Measurements from ENCODE around the gene CD300LF.

CD300LF gene

DNA sequence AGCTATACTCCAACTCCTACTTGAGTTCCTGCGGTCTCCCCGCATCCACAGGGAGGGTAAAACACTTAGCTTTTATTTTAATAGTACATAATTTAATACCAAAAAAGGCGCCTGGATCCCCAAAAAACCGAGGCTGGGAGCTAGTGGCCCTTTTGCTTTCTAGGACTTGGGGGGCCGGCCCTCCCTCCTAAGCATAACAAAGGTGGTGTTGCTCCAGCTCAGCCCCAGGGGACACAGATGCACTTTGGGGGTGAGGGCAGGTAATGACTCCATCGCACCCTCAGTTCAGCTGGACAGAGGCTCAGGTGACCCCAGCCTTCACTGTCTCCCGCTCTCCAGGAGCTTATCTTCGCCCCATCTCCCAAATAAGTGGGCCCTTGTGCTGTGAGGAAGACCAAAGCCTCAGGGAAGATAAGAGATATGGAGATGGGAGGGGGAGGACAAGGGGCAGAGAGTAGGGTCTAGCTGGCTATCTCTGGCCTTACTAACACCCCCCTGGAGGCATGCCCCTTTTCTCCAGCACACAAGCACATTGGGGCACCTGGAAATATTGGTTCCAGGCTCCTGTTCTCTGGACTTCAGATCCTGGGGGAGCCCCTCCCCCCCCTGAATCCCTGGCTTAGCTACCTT, 32.9 kb upstream of the CD300LF start:
- no peak for DNase-seq (ENCODE audit: low read depth, low spot score)

- DNase-seq (ENCODE audit: low read depth, low spot score), result no peak
Observed at GRCh38 chr17:74744714-74745547, 32.2 kb upstream of the CD300LF start.

GRCh38 chr17:74744349-74744713, 31.6 kb upstream of the CD300LF start:
- no peak for DNase-seq (ENCODE audit: low read depth, low spot score)

GRCh38 chr17:74743755-74744154, 31.0 kb upstream of the CD300LF start:
- DNase-seq (ENCODE audit: low read depth, low spot score), result no peak

DNA sequence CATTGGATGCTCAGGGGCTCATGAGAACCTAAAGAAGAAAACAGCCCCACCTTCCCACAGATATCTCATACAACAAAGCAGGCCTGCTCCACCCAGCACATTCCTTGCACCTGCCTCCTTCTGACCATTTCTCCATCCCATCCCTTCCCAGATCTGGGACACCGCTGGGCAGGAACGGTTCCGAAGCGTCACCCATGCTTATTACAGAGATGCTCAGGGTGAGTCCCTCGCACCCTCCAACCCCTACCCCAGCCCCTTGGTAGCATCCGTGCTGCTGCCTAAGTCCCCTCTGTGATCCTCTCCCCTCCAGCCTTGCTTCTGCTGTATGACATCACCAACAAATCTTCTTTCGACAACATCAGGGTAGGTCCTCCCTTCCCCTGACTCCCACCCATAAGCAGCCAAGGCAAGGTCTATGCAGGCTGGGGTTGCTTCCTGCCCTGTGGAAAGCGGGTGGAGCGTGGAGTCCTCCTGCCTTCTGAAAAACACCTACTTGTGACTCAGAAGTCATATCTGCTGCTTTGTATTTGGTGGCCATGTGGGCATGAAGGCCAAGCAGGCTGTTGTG, 30.3 kb upstream of the CD300LF start:
- no peak for DNase-seq (ENCODE audit: low read depth, low spot score)

DNA sequence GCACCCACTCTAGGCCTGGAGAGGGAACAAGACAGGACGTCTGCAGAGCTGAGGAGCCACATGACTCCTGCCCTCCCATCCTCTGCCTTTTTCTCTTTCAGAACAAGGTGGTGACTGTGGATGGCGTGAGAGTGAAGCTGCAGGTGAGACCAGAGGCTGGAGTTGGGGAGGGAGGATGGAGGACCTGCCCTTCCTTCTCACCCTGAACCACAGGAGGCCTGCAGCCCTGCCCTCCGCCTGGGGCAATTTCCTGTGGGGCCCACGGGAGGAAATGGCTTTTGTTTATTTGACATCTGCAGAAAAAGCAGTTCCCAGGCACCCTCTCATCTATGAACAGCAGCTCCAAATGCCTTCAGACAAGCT, 29.4 kb upstream of the CD300LF start:
- no peak for DNase-seq (ENCODE audit: low read depth, low spot score)

DNA sequence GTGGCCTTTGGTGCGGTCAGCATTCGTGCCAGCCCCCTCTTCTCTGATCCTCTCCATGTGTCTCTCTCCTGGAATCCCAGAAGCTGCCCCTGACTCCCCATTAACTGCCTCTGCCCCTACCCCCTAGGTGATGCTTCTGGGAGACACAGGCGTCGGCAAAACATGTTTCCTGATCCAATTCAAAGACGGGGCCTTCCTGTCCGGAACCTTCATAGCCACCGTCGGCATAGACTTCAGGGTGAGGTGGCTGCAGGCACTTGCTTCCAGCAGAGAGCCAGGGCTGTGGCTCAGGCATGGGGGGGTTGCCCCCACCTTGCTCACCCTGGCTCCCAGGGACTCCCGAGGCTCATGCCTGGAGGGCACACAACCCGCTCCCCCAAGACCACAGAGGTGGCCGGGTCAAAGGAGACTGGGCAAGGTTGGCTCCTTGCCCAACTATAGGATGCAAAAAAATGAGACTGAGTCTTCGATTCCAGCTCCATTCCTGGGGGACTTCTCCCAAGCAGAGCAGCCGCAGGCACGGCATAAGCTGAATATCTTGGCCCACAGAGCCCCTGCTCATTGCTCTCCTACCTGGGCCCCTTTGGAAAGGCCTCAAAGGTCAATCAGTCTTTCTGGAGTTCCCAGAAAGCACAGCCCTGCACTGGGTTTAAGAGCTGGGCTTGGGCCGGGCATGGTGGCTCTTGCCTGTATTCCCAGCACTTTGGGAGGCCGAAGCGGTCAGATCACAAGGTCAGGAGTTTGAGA, 28.1 kb upstream of the CD300LF start:
- no peak for DNase-seq (ENCODE audit: low read depth, low spot score)

DNA sequence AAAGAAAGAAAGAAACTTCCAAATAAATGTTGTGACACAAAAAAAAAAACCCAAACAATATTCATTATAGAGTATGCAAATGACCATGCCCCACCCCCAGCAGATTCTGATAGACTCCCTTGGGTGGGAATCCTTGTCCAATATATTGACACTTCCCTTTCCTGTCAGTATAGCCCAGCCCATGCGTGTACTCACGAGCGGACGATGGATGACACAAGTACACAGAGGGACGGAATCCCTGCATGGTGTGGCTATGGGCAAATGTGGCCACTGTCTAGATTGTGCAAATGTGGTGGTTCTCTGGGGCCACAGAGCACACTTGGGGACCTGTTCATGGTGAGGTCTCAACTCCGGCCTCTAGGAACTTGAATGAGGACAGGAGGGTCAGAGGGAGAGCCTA, 27.4 kb upstream of the CD300LF start:
- no peak for DNase-seq (ENCODE audit: low read depth, low spot score)

DNA sequence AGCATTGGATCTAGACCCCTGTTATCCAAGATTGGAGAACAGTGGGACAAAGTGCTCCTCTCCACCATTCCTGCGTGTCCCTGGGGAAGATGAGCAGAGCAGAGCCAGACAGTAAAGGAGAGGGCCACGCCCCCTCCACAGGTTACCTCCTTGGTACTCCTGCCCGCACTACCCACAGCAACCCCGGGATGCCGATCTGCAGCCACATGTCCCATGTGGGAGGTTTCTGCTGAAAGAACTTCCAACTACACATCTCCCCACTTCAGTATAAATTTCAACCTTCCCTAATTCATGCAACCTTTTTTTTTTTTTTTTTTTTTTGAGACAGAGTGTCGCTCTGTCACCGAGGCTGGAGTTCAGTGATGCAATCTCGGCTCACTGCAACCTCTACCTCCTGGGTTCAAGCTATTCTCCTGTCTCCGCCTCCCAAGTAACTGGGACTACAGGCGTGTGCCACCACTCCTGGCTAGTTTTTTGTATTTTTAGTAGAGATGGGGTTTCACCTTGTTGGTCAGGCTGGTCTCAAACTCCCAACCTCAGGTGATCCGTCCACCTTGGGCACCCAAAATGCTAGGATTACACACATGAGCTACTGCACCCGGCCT, 26.6 kb upstream of the CD300LF start:
- no peak for DNase-seq (ENCODE audit: low read depth, low spot score)

DNA sequence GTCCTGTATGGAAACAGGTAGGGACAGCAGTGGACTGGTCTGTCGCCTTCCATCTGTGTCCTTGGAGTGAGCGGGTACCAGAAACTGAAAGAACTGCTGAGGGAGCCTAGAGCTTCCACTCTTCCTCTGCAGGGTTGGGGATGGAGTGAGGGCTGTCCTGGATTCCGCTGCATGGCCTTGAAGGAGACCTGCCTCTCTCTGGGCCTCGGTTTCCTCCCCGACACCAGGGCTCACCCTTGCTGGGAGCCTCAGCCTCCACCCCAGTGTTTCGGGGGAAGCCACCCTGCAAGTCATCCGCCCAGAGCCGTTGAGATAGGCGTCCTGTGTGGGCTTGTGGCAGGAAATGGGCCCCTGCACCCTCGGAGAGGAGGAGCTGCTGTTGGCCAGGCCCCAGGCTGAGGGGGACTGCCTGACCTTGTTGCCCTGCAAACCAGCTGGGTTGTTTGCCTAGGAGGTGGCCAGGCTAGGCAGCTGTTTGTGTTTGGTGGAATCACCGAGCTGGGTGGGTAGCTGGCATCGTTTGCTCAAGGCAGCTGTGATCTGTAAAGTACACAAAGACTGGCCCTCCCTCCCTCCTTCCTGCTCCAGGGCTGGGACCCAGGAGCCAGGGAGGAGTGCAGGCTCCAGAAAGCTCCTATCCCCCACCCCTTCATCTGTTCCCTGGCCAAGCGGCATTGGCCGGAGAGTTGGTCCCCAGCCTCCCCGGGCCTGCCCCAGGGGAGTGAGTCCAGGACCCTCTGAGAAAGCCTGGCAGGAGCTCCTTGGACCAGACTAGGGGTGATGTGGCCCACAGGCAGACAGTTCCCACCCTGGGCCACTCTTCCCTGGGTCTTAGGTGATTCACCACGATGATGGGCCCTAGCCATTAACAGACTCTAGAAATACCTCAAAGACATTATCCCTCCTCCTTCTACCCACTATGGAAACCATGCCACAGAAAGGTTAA, 25.6 kb upstream of the CD300LF start:
- no peak for DNase-seq (ENCODE audit: low read depth, low spot score)

GRCh38 chr17:74737299-74738050, 24.8 kb upstream of the CD300LF start:
- DNase-seq (ENCODE audit: low read depth, low spot score), result no peak

DNA sequence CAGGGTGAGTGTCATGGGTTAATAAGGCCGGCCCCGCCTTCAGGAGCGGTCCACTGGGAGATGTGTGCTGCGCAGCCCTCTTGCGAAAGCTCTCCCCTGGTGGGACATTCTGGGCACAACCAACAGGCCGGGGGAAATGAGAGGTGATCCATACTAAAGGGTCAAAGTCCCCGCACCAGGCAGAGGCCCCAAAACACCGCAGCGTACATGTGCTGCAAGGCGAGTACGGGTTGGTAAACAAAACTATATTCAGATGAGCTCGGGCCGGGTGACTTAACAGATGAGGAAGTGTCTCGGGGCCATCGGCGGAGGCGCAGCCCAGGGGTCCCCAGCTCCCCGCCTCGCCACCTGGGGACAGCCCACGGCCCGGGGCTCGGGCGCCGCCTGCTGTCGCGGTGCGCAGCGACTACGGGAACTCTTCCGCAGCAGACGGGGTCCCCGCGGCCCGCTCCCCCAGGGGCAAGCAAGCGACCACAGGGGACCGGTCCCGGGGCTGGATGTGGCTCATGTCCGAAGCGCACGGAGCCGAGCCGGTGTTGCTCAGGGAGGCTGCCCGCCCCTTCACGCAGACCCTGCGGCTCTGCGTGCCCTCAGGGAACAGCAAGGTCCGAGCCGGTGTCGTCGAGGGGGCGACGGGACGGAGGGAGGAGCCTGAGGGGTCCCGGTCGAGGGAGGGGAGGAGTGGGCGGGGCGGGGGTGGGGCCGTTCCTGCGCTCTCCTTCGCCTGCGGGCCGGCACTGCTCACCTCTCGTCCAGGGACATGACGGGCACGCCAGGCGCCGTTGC, 24.0 kb upstream of the CD300LF start, which contains the start of gene RAB37:
TSS of gene RAB37 (plus strand) at position 744 of the 786 bp plus-strand sequence. CDS start at position 761, 17 bp downstream.
- no peak for DNase-seq (ENCODE audit: low read depth, low spot score)

- no peak for DNase-seq (ENCODE audit: low read depth, low spot score)
Observed at GRCh38 chr17:74734256-74734655, 21.5 kb upstream of the CD300LF start.

- no peak for DNase-seq (ENCODE audit: low read depth, low spot score)
Observed at GRCh38 chr17:74733365-74734122, 20.8 kb upstream of the CD300LF start.

DNA sequence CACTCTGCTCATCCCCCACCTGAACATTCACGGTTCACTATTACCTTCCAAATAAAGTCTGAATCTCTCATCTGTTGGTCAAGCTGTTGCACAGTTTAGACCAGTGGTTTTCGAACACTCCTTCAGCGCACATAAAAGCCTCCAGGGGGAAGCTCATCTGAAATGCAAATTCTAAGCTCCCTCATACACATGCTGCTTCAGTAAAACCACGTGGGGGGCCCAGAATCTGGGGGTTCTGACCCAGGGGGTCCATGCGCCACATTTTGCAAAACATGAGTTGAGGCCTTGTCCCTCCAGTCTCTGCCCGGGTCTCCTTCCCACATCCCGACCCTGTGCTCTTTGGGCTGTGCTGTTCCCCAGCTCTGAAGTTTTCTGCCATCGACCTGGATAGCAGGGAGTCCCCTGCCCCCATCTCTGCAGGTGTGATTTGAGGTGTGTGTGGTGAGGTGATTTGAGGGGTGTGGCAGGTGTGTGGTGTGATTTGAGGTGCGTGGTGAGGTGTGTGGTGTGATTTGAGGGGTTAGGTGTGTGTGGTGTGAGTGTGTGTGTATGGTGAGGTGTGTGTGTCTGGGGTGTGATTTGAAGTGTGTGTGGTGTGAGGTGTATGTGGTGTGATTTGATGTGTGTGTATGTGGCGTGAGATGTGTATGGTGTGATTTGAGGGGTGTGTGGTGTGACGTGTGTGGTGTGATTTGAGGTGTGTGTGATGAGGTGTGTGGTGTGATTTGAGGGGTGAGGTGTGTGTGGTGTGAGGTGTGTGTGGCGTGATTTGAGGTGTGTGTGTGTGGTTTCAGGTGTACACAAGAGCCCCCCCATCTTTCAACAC, 19.5 kb upstream of the CD300LF start:
- DNase-seq (ENCODE audit: low read depth, low spot score), result no peak

GRCh38 chr17:74731347-74731605, 18.6 kb upstream of the CD300LF start:
- DNase-seq (ENCODE audit: low read depth, low spot score), result no peak

DNA sequence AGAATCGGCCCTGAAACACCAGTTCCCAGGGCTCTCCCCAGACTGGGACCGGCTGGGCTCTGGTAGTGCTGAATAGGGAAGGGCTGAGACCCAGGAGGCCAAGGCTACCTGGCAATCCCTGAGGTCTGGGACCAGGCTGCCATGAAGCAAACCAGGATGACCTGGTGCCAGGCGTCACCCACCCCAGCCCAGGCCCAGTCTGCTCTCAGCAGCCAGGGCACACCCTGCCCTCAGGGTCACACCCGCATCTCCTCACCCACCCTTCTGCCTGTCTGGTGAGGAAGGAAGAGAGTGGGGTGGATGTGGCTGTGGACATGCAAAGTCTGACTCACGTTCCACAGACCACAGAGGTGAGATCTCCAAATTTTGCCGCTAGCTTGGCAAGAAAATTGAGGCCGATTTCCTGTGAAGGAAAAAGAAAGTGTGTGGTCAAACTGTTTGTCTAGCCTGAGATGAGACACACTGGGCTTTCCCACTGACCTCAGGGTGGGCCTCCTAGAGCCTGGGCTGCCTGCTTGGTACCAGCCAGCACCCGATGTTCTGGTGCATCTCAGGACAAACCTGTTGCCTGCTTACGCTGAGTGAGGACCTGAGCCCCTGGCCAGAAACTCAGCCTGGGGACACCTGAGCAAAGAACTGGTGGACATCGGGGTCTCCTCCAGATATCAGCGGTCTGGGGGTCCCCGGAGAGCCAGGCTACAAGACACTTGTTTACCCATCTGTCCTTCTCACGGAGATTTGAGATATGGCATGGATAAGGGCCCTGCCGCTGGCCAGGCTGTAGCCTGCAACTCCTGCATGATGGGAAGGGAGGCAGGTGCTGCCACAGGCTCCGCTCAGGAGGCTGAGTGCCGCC, 18.0 kb upstream of the CD300LF start:
- no peak for DNase-seq (ENCODE audit: low read depth, low spot score)
